Upper lobe of left lung (tissue), 6 donors: Measurements from ENCODE around the gene MAN1A2. TPM values are rescaled to one million over a fixed set of nuclear protein-coding genes. Genes with fewer than 3 reads are reported as not detected.

Experiments used
- ATAC-seq, 2 donors: fragments of 200-7000 bp; cut with Tn5 transposase; one replicate each; pipeline ENCODE4 v1.9.1; 2022; ENCODE audit warnings: mild to moderate bottlenecking in 2 of 2, moderate library complexity in 2 of 2; ENCODE audit not compliant: low FRiP score in 2 of 2
- DNase-seq, 2 donors: peaks; one replicate each; pipeline ENCODE4 v3.0.0-alpha.2; 2019 to 2020
- H3K27ac ChIP-seq, 4 donors: fragments of 200-600 bp; sonication (generic); one replicate each; pipeline ENCODE4 v1.5.1; 2016 to 2019
- H3K27me3 ChIP-seq, 4 donors: fragments of 200-600 bp; sonication (generic); one replicate each; pipeline ENCODE4 v1.5.1; 2017 to 2019
- H3K36me3 ChIP-seq, 4 donors: fragments of 200-600 bp; sonication (generic); one replicate each; pipeline ENCODE4 v1.5.1; 2016 to 2019
- H3K4me1 ChIP-seq, 4 donors: fragments of 200-600 bp; sonication (generic); one replicate each; pipeline ENCODE4 v1.5.1; 2018 to 2019
- H3K4me3 ChIP-seq, 4 donors: fragments of 200-600 bp; sonication (generic); one replicate each; pipeline ENCODE4 v1.5.1; 2017 to 2019; ENCODE audit warnings: mild to moderate bottlenecking in 2 of 4, moderate library complexity in 1 of 4
- H3K9me3 ChIP-seq, 4 donors: fragments of 200-600 bp; sonication (generic); one replicate each; pipeline ENCODE4 v1.5.1; 2018 to 2019
- EP300 ChIP-seq, 4 donors: sonication (generic); formaldehyde crosslinking; IDR thresholded peaks; one replicate each; pipeline ENCODE4 v1.5.1; 2017; ENCODE audit warnings: antibody characterized with exemption in 4 of 4, control low read depth in 2 of 4
- POLR2A ChIP-seq, 4 donors: fragments of 450-650 bp; IDR thresholded peaks; one replicate each; pipeline ENCODE4 v1.5.1; 2016 to 2017; ENCODE audit warnings: antibody characterized with exemption in 4 of 4, mild to moderate bottlenecking in 2 of 4
- POLR2AphosphoS5 ChIP-seq, 2 donors: sonication (generic); formaldehyde crosslinking; IDR thresholded peaks; one replicate each; pipeline ENCODE4 v1.5.1; 2017; ENCODE audit warnings: antibody characterized with exemption in 2 of 2
- WGBS, 2 donors: methylation state at CpG; one replicate each; pipeline ENCODE4 v1.1.5; 2017 to 2018; 5-methylcytosine and 5-hydroxymethylcytosine counted together
- total RNA-seq, 6 donors: library from RNA; depleted of rRNA in 4 of 6; stranded (reverse); fragments of >200 nt in 4 of 6; gene quantifications; one replicate each; pipeline versions ENCODE4 v1.1.0 to v1.2.1, GENCODE V29; 2016 to 2021
- TF ChIP-seq, protein P1 (sequence below), 6 experiments: fragments of 450-650 bp in 4 of 6; fragments of 200-600 bp in 2 of 6; sonication (generic) in 2 of 6; IDR thresholded peaks; one replicate each; pipeline ENCODE4 v1.5.1; 2016 to 2019; ENCODE audit warnings: antibody characterized with exemption in 6 of 6
- donor health status: DM: no; HTN: no; CAD: no; lungs with moderate emphysema.
- donor health status: DM: no; HTN: yes; CAD: no; lungs with severe emphysema.

Gene MAN1A2
- total RNA-seq, 6 donors from 2014 or later, result 25.5 to 45.2 (median 33.3) TPM

DNA sequence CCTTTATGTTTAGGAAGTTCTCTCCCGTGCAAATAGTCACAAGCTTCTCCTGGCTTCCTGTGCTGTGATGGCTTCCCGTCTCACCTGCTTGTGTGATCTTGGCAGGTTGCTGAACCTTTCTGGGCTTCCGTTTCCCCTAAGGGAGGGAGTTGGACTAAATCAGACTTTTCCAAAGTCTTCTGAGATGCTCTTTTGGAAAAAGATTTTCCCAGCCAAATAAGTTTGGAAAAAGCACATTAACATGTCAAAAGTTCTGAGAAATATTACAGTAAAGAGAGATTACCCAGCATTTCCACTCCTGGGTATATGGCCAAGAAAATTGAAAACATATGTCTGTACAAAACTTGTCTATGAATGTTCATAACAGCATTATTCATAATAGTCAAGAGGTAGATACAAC is 202.6 kb downstream of the MAN1A2 start:
- WGBS, 2 donors, result 28 to 41% methylated on average over 3 of the region's 3 CpGs
- DNase-seq (no peak), ATAC-seq (no peak)
- Histone ChIP-seq H3K4me3 (no peak overlapping the region), H3K4me1 (peaks cover 0 to 26% (median 13%) of the 10 kb centered on the region in 4 donors), H3K9me3 (no peaks in the 10 kb centered on the region), H3K36me3 (no peaks in the 10 kb centered on the region), H3K27ac (peak overlapping the region in 2 of 4 donors; percentile 45 to 59), H3K27me3 (no peaks in the 10 kb centered on the region)
- TF ChIP-seq, protein P1, sequence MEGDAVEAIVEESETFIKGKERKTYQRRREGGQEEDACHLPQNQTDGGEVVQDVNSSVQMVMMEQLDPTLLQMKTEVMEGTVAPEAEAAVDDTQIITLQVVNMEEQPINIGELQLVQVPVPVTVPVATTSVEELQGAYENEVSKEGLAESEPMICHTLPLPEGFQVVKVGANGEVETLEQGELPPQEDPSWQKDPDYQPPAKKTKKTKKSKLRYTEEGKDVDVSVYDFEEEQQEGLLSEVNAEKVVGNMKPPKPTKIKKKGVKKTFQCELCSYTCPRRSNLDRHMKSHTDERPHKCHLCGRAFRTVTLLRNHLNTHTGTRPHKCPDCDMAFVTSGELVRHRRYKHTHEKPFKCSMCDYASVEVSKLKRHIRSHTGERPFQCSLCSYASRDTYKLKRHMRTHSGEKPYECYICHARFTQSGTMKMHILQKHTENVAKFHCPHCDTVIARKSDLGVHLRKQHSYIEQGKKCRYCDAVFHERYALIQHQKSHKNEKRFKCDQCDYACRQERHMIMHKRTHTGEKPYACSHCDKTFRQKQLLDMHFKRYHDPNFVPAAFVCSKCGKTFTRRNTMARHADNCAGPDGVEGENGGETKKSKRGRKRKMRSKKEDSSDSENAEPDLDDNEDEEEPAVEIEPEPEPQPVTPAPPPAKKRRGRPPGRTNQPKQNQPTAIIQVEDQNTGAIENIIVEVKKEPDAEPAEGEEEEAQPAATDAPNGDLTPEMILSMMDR (IDR thresholded peaks at IDR 0.05), result no peak
- TF ChIP-seq POLR2AphosphoS5 (IDR thresholded peaks at IDR 0.05) (no peak), POLR2A (IDR thresholded peaks at IDR 0.05) (no peak), EP300 (IDR thresholded peaks at IDR 0.05) (no peak)

DNA sequence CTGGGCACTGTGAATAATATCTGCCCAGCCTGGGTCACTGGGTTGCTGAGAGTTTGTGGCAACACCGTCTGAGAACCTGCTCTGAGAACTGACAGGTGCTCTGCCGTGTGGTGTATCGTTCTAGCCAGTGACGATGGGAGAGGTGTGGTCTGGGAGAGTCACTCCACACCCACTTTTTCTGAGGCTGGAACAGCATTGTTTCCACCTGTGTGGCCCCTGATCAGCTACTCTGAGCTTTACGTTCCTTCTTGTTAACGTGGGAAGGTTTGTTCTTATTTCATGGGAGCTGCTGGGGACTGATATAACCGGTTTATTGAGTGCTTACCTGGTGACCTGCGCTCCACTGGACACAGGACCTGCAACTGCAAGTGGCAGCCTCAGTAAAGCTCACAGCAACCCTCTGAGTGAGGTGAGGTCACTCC is 203.8 kb downstream of the MAN1A2 start:
- TF ChIP-seq POLR2AphosphoS5 (IDR thresholded peaks at IDR 0.05) (peak; percentile 10 to 54), EP300 (IDR thresholded peaks at IDR 0.05) (peak in 1 of 4 donors; percentile 34), POLR2A (IDR thresholded peaks at IDR 0.05) (peak in 1 of 4 donors; percentile 45)
- TF ChIP-seq, protein P1 (IDR thresholded peaks at IDR 0.05), result no peak
- DNase-seq (peak in 1 of 2 donors; percentile 86), ATAC-seq (peak; percentile 49 to 93)
- Histone ChIP-seq H3K9me3 (no peaks in the 10 kb centered on the region), H3K4me3 (no peak overlapping the region), H3K27ac (peak overlapping the region in 3 of 4 donors; percentile 45 to 59 (median 59)), H3K27me3 (no peaks in the 10 kb centered on the region), H3K4me1 (peaks cover 0 to 23% (median 9%) of the 10 kb centered on the region in 4 donors), H3K36me3 (no peaks in the 10 kb centered on the region)
- 58 to 59% methylated on average over 8 of the region's 8 CpGs for WGBS, 2 donors

DNA sequence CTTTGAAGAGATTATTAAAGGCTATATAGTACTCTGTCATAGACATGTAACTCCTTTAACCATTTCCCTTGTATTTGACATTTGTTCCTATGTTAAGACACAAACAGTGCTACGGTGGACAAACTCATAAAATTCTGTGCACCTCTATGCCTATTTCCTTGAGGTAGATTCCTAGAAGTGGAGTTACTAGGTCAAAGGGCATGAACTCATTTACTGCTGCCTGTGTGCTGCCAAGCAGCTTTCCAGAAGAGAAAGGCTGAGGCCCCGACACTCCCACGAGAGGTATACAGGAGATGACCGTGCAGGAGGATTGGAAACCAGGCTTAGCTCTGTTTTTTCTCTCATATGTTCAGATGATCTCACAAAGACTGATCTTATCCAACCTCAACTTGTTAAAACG is 204.2 kb downstream of the MAN1A2 start:
- WGBS, 2 donors, result 74 to 80% methylated on average over 5 of the region's 5 CpGs
- peaks cover 0 to 23% (median 9%) of the 10 kb centered on the region in 4 donors for H3K4me1 ChIP-seq

DNA sequence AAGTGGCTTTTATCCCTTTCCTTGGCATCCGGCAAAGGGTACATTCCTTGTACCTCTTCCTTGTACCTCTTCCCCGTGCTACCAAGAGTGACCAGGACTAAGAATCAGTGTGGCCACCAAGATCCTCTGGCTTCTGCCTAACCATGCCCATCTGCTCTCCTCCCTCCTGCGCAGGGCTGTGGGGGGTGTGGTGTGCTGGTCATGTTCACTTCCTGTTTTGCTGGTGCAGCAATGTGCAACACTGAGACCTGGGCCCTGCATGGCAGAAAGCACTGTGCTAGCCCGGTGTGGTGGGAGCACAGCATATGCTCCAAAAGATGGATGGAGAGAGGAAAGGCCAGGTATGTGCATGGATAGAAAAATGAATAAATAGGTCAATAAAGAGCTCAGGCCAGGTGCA is 205.3 kb downstream of the MAN1A2 start:
- H3K36me3 ChIP-seq, result no peaks in the 10 kb centered on the region
- no peaks in the 10 kb centered on the region for H3K9me3 ChIP-seq
- no peak for DNase-seq
- H3K27ac ChIP-seq, result peak overlapping the region in 1 of 4 donors; percentile 59
- WGBS, 2 donors, result 45 to 51% methylated on average over 4 of the region's 4 CpGs
- H3K4me3 ChIP-seq, result no peak overlapping the region
- ATAC-seq, result peak in 1 of 2 donors; percentile 51
- TF ChIP-seq, protein P1 (IDR thresholded peaks at IDR 0.05), result no peak
- TF ChIP-seq EP300 (IDR thresholded peaks at IDR 0.05) (no peak), POLR2AphosphoS5 (IDR thresholded peaks at IDR 0.05) (no peak)
- peaks cover 0 to 28% (median 9%) of the 10 kb centered on the region in 4 donors for H3K4me1 ChIP-seq
- H3K27me3 ChIP-seq, result no peaks in the 10 kb centered on the region

More for the DNA sequence above, 204.2 kb downstream of the MAN1A2 start:
- H3K9me3 ChIP-seq, result no peaks in the 10 kb centered on the region
- peak overlapping the region in 3 of 4 donors; percentile 45 to 59 (median 59) for H3K27ac ChIP-seq
- H3K4me3 ChIP-seq, result no peak overlapping the region
- no peak for TF ChIP-seq POLR2AphosphoS5 (IDR thresholded peaks at IDR 0.05)
- DNase-seq (no peak), ATAC-seq (no peak)
- no peaks in the 10 kb centered on the region for H3K27me3 ChIP-seq
- H3K36me3 ChIP-seq, result no peaks in the 10 kb centered on the region

DNA sequence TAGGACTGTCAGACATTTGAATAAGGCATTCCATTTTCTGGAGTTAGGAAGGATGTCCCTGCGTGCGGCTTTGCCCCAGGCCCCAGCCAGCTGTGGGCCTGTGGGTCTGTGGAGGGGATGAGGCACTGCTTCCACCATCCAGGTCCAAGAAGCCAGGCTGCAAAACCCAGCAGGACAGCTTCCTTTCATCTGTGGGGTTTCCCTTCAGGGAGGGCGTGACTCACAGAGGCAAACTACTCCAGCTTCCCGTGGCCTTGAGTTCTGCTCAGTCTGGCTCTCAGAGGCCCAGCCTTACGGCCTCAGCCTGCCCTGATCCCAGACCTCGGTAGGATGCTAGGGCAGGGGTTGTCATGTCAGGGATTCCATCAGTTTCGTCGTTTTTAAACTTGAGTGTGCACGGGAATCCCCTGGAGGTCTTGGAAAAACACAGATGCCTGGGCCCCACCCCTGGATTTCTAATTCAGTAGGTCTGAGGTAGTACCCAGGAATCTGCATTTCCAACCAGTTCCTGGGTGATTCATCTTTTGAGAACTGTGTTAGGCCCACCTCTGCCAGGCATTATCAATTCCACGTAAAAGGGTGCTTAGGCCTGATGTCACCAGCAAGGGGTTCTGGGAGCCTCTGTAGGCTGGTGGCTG is 206.3 kb downstream of the MAN1A2 start:
- TF ChIP-seq EP300 (IDR thresholded peaks at IDR 0.05) (no peak), POLR2AphosphoS5 (IDR thresholded peaks at IDR 0.05) (no peak)
- TF ChIP-seq, protein P1 (IDR thresholded peaks at IDR 0.05), result no peak
- ATAC-seq, result no peak
- H3K9me3 ChIP-seq, result no peaks in the 10 kb centered on the region
- H3K27ac ChIP-seq, result no peak overlapping the region
- DNase-seq, result no peak
- no peak overlapping the region for H3K4me3 ChIP-seq
- H3K4me1 ChIP-seq, result peaks cover 0 to 33% (median 9%) of the 10 kb centered on the region in 4 donors
- WGBS, 2 donors, result 73 to 81% methylated on average over 9 to 10 of the region's 10 CpGs
- H3K27me3 ChIP-seq, result no peaks in the 10 kb centered on the region
- H3K36me3 ChIP-seq, result no peaks in the 10 kb centered on the region
